ENCODE data around the gene THEMIS.
"Not testable (repeated sequence)": the region's sequence is repeated elsewhere in the genome, so short reads cannot be mapped to it uniquely, and the experiment has no call there.

The THEMIS gene

GRCh38 chr6:127794405-127794804, 106.5 kb downstream of the THEMIS start:
- DNase-seq (ENCODE audit: low spot score): no peak

- DNase-seq (ENCODE audit: low spot score): no peak
Measured at GRCh38 chr6:127793396-127793795, 107.5 kb downstream of the THEMIS start.

- no peak for DNase-seq (ENCODE audit: low spot score)
Measured at GRCh38 chr6:127792616-127793015, 108.2 kb downstream of the THEMIS start.

GRCh38 chr6:127791779-127792528, 108.9 kb downstream of the THEMIS start:
- DNase-seq (ENCODE audit: low spot score): no peak

- no peak for DNase-seq (ENCODE audit: low spot score)
Measured at GRCh38 chr6:127790571-127790970, 110.3 kb downstream of the THEMIS start.

GRCh38 chr6:127786109-127786508, 114.7 kb downstream of the THEMIS start:
- no peak for DNase-seq (ENCODE audit: low spot score)

- peak; percentile 13 for DNase-seq (ENCODE audit: low spot score)
Measured at GRCh38 chr6:127784468-127784867, 116.4 kb downstream of the THEMIS start.

- not testable (repeated sequence) for DNase-seq (ENCODE audit: low spot score)
Measured at GRCh38 chr6:127781636-127782272, 119.1 kb downstream of the THEMIS start.

- no peak for DNase-seq (ENCODE audit: low spot score)
Measured at GRCh38 chr6:127776320-127776719, 124.5 kb downstream of the THEMIS start.

GRCh38 chr6:127775371-127775770, 125.5 kb downstream of the THEMIS start:
- no peak for DNase-seq (ENCODE audit: low spot score)

GRCh38 chr6:127768745-127769144, 132.1 kb downstream of the THEMIS start:
- DNase-seq (ENCODE audit: low spot score): no peak

- DNase-seq (ENCODE audit: low spot score): no peak
Measured at GRCh38 chr6:127768223-127768622, 132.6 kb downstream of the THEMIS start.

- no peak for DNase-seq (ENCODE audit: low spot score)
Measured at GRCh38 chr6:127765949-127766348, 134.9 kb downstream of the THEMIS start.

- DNase-seq (ENCODE audit: low spot score): no peak
Measured at GRCh38 chr6:127762284-127762683, 138.6 kb downstream of the THEMIS start.

GRCh38 chr6:127761084-127761483, 139.8 kb downstream of the THEMIS start:
- no peak for DNase-seq (ENCODE audit: low spot score)

GRCh38 chr6:127749095-127749494, 151.8 kb downstream of the THEMIS start:
- no peak for DNase-seq (ENCODE audit: low spot score)

GRCh38 chr6:127748290-127748689, 152.6 kb downstream of the THEMIS start:
- no peak for DNase-seq (ENCODE audit: low spot score)

GRCh38 chr6:127738423-127738822, 162.4 kb downstream of the THEMIS start:
- no peak for DNase-seq (ENCODE audit: low spot score)

GRCh38 chr6:127737768-127738167, 163.1 kb downstream of the THEMIS start:
- DNase-seq (ENCODE audit: low spot score): no peak

GRCh38 chr6:127737009-127737486, 163.8 kb downstream of the THEMIS start:
- DNase-seq (ENCODE audit: low spot score): peak; percentile 70

- no peak for DNase-seq (ENCODE audit: low spot score)
Measured at GRCh38 chr6:127732927-127733326, 167.9 kb downstream of the THEMIS start.

GRCh38 chr6:127727260-127727953, 173.5 kb downstream of the THEMIS start:
- DNase-seq (ENCODE audit: low spot score): no peak

GRCh38 chr6:127725821-127726220, 175.0 kb downstream of the THEMIS start:
- DNase-seq (ENCODE audit: low spot score): no peak
